ENCODE results near the gene PM20D1. TPM values are rescaled to one million over a fixed set of nuclear protein-coding genes. Genes with fewer than 3 reads are reported as not detected.
A peak's percentile ranks its signal among the peaks of the same experiment; 100 is the strongest.
"Not testable (repeated sequence)": the region's sequence is repeated elsewhere in the genome, so short reads cannot be mapped to it uniquely, and the experiment has no call there.

Gene PM20D1
- total RNA-seq, 1 donor from 2014 or later = 0.29 TPM

DNA sequence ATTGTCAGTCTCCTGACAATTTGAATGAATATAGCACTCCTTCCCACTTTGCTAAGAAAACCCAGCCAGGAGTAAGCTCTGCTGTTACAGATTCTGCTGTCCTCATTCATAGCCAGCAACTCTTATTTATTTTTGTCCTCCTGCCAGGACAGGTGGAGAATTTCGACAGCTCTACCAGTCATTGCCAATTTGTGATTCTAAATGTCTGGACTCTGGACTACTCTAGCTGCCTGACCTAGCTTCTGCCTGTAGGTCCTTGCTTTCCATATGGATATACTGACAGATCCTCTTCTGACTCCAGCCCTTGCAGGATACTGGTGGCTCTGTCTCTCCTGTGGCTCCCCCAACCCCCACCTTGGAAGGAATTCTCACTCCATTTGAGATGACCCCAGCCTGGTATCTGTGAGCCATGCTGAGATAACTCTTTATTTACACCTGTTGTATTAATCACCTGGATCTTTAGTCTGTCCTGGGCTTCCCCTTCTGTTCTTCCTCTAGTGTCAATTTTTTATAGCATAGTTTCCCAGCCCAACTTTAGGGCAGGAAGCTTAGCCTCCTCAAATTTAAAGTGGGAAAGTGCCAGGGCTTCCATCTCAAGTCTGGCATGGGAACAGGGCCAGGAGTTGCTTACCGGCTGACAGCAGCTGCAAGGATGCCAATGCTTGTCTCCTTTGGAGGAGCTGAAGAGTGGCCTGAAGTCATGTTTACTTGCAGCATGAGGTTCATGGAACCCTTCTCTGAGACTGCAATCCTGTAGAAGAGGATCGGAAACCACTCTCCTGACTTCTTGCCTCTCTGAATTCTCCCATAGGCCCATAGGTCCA lies 6.7 kb downstream of the PM20D1 start:
- no peak for DNase-seq (ENCODE audit: low spot score)

DNA sequence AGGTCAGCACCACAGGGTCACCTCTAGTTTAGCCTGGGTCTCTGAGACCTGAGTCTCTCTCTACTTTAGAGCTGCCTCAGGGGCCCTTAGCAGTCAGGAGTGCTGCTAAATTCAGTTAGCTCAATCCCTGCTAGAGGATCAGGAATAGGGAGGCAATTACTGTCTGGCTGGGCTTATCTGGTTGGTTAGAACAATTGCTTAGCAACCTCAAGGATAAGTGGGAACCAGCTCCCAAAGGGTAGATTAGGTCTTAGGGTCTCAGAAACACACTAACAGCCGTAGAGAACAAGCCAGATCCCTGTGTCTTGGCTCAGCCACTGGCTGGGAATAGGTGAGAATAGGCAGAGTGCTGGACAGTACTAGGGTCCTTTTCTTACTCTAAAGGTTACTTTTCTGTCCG lies 7.7 kb downstream of the PM20D1 start:
- no peak for DNase-seq (ENCODE audit: low spot score)

DNA sequence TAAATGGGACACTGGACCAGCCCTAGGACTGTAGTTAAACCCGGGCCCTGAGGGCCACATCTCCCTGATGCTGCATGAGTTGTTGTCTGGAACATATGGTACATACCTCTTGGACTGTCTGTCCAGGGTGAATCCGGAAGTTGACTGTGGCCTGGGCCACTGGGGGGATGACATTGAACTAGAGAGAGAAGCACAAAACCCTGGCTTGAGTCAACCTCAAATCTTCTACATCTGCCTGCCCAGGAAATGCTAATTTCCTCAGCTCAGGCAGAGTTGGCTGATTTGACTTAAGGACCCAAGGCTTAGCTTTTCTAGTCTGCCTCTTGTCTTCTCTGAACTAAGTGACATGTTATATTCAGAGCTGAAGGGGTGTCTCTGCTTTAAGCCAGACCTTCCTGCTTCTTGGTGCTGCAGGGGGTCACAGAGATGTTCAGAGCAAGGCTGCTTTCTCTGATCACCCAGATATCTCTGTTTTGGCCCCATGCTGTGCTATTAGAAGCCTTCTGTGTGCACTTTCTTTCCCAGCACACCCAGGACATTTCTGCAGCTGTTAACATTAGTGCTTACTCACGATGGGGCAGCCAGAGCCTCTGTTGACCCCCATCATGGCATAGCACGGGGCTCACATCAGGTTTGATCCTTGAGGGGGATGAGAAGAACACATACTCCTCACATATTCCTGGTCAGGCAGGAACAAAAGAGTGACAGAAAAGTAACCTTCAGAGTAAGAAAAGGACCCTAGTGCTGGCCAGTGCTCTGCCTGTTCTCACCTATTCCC lies 9.6 kb downstream of the PM20D1 start:
- no peak for DNase-seq (ENCODE audit: low spot score)

DNA sequence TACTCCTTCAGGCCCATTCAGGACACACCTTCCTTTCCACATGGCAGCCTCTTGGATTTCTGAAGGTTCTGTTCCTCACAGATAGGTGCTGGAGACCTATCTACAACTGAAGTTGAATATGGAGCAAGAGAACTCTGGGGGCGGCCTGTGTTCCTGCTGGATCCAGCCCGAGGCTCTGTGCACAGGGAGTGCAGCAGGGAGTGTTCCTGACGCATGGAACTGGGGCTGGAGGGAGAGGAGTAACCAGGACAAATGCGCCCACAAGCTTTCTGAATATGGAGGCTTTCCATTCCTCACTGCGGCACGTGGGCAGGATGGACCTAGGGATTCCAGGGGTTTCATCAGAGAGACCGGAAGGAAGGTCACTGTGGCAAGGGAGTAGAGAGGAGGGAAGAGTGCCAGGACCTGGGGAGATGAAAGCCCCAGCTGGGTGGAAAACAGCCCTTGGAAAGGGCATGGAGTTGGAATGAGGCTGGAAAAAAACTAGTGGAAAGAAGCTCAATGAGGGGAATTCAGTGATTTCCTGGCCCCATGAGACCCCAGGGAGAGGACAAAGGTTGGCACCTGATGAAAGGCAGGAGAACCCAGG lies 12.5 kb downstream of the PM20D1 start:
- no peak for DNase-seq (ENCODE audit: low spot score)

DNA sequence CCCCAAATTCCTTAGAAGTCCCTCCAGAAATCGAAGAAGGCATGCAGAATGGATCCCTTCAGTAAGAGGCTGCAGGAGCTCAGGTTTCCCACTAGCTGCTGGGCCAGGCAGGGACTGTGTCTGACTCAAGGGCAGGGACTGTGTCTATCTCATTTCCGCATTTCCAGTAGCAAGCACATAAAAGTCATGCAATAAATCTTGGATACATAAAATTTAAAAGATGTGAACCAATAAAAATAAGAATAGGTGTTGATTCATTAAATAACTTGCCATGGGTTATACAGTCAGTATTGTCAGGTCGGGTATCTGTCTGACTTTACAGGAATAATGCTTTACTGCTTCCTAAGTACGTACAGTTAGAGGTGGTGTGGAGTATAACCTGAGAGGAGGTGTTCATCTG lies 15.2 kb downstream of the PM20D1 start:
- no peak for DNase-seq (ENCODE audit: low spot score)

DNA sequence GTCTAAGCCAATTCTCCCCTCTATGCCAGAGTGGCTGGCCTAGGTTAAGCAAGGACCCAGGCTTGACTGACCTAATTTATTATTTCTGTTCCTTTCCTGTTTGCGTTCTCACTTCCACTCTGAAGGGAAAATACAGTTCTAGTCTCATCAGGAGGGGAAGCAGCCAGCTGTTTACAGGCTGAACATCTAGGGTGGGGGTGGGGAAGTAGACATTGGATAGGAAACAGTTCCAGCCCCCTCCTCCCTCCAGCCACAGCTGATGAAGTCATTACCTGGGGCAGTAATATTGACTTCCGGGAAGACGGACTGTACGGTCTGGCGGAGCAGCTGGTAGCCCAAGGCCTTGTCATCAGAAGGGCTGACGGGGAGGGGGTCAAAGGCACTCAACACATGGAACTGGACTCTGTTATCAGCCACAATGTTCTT lies 17.6 kb downstream of the PM20D1 start:
- DNase-seq (ENCODE audit: low spot score) = no peak

- no peak for DNase-seq (ENCODE audit: low spot score)
These were observed 22.3 kb downstream of the PM20D1 start for GRCh38 chr1:205827623-205828022.

DNA sequence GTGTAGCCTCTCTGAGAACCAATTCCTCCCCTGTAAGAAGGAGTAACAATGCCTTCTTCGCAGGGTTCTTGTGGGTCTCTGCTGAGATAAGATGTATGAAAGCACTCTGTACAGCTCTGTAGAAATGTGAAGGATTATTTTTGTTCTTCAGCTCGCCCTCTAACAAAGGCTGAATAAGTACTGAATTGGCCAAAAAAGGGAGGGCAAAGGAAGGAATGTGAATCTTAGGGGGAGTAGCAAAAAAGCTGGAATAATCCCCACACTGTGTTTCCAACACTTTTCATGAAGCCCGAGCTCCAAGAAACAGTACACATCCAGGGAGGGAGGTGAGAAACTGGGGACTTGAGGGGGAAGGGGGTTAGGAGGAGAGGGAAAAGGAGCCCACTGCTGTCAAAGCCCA lies 22.9 kb downstream of the PM20D1 start:
- DNase-seq (ENCODE audit: low spot score) = no peak

GRCh38 chr1:205826016-205826806 lies 23.7 kb downstream of the PM20D1 start:
- DNase-seq (ENCODE audit: low spot score) = no peak

DNA sequence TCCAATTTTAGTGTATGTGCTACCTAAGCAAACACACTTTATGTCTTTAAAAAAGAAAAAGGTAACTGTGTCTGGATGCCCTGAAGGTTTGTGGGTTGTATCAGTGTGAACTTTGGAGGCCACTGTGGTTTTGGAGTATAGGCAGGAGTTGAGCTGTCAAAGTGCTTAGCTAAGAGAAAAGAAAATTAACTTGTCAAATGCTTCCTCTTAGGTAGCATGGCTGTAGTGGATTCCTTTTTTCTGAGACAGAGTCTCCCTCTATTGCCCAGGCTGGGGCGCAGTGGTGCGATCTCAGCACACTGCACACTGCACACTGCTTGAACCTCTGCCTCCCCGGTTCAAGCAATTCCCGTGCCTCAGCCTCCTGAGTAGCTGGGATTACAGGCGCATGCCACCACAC lies 25.8 kb downstream of the PM20D1 start:
- no peak for DNase-seq (ENCODE audit: low spot score)

DNA sequence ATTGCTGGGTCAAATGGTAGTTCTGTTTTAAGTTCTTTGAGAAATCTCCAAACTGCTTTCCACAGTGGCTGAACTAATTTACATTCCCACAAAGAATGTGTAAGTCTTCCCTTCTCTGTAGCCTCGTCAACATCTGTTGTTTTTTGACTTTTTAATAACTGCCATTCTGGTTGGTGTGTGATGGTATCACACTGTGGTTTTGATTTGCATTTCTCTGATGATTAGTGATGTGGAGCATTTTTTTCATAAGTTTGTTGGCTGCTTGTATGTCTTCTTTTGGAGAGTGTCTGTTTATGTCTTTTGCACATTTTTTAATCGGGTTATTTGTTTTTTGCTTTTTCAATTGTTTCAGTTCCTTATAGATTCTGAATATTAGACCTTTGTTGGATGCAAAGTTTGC lies 26.7 kb downstream of the PM20D1 start:
- DNase-seq (ENCODE audit: low spot score) = not testable (repeated sequence)

- DNase-seq (ENCODE audit: low spot score) = no peak
These were observed 27.5 kb downstream of the PM20D1 start for GRCh38 chr1:205822397-205822796.

DNA sequence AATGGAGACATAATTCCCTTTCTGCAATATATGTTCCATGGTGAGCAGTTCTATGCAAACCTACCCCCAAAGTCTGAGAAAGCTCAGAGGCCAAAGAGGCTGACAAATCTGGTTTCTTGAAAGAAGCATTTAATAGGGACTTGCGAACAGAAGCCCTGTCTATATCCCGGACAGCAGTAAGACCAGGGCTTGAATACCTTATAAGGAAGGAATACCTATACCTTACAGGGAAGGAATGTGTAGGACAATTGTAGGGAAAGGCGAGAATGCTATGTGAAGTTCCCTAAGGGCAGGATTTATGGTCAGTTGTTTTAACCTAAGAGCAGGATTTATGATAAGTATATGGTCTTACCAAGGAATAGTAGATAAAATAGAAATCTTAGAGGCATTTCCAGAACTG lies 31.9 kb downstream of the PM20D1 start:
- no peak for DNase-seq (ENCODE audit: low spot score)

DNA sequence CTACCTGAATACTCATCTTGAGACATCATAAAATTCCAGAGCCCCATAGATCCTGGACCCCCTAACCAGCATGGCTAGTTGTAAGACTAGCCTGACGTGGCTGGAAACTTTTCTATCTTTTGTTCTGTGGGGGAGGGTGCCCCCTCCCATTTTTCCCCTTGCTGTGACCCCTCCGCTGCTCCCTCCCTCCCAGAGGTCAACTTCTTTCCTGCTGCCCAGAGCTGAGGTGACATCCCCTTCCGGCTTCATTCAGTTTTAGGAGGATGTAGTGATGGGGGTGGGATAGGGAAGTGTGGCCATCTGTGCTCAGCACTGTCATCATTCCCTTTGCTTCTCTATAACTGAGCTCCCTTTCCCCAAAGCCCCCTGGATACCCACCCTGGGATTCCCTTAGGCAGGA lies 32.6 kb downstream of the PM20D1 start:
- no peak for DNase-seq (ENCODE audit: low spot score)

GRCh38 chr1:205813755-205814058 lies 36.2 kb downstream of the PM20D1 start:
- no peak for DNase-seq (ENCODE audit: low spot score)

- DNase-seq (ENCODE audit: low spot score) = peak; percentile 94
These were observed 36.8 kb downstream of the PM20D1 start, which contains the start of gene SLC41A1 for GRCh38 chr1:205812878-205813754. TSS of gene SLC41A1 (minus strand) at chr1:205813198. CDS start at chr1:205810441, 2,757 bp downstream.

DNA sequence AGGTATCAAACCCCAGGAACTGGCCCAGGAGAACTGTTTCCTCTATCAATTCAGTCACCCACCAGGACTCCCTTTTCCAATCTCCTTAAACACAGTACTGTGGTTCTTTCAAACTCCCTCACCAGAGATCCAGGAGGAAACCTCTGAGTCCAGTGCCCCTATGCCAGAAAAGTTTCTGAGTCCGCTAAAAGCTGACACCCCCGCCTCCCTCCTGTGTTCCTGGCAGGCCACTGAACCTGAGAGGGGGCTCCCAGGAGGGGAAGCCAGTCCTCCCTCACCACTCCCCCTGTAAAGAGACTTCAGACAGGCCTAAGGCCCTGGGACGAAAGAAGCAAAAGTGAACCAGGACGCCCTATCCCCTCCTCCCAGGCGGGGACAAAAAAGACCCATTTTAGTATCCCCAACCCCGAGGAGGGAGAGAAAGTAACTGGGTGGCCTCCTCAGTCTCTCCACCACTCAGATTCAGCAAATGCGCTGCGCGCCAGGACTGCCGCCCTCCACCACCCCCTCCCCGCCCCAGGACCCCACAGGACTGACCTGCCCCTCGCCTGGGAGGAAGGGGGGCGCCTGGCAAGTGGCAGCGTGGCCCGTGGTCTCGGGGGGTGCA lies 37.6 kb downstream of the PM20D1 start:
- no peak for DNase-seq (ENCODE audit: low spot score)

GRCh38 chr1:205811660-205812059 lies 38.3 kb downstream of the PM20D1 start:
- DNase-seq (ENCODE audit: low spot score) = no peak

GRCh38 chr1:205810448-205811157 lies 39.3 kb downstream of the PM20D1 start:
- DNase-seq (ENCODE audit: low spot score) = no peak
